GM18868 (cell line): Measurements from ENCODE around the gene RORB.

Source experiments
- ATAC-seq: cut with Tn5 transposase; IDR thresholded peaks from one replicate; pipeline ENCODE4 v1.9.1; 2021; ENCODE audit warnings: mild to moderate bottlenecking, moderate library complexity; ENCODE audit not compliant: unreplicated experiment

Gene RORB

DNA sequence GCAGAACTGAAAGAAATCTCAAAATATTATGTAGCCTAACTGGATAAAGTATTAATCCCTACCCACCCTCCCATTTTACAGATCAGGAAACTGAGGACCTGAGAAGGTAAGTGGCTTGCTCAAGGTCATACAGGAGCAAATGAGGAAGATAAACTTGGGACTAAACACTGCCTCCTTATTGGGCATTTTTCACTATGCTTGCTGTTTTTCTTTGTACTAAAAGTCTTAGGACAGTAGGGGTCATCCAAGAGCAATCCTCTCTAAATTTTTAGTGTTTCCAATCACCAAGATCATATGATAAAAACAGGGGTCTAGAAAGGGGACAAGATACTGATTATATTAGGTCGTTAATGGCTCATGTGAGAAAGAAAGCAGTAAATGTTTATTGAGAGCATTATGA is 80.8 kb downstream of the RORB start:
- ATAC-seq: no peak

GRCh38 chr9:74589576-74589975 is 92.4 kb downstream of the RORB start:
- peak; percentile 85 for ATAC-seq

DNA sequence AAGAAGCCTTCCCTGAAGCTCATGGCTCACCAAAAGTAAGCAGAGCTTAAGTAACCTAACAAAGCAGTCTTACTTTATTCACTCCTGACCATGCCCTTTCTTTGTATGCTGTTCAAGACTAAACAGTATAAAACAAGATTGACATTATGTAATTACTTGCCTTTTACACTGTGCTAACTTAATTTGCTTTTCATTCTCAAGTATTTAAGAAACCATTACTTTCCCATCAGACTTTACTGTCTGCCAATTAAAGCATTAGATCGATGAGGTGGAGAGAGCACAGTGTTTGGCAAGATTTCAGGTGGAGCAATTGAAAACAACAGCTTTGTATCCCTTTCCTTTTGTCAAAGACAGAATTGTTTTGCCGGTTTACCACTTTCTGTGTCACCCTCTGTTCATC is 98.2 kb downstream of the RORB start:
- no peak for ATAC-seq

DNA sequence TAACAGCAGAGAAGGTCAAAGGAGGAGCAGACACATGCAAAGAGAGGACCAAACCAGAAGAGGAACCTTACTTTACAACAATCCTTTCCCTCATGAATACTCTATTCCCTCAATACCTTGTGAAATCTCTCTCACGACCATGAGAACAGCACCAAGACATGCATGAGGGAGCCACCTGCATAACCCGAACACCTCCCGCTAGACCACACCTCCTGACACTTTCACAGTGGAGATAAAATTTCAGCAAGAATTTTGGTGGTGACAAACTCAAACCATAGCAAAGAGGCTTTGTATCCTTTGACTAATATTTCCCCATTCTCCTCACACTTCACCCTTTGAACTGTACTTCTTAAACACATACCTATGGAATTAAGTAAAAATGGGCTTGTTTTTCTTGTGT is 101.7 kb downstream of the RORB start:
- no peak for ATAC-seq

DNA sequence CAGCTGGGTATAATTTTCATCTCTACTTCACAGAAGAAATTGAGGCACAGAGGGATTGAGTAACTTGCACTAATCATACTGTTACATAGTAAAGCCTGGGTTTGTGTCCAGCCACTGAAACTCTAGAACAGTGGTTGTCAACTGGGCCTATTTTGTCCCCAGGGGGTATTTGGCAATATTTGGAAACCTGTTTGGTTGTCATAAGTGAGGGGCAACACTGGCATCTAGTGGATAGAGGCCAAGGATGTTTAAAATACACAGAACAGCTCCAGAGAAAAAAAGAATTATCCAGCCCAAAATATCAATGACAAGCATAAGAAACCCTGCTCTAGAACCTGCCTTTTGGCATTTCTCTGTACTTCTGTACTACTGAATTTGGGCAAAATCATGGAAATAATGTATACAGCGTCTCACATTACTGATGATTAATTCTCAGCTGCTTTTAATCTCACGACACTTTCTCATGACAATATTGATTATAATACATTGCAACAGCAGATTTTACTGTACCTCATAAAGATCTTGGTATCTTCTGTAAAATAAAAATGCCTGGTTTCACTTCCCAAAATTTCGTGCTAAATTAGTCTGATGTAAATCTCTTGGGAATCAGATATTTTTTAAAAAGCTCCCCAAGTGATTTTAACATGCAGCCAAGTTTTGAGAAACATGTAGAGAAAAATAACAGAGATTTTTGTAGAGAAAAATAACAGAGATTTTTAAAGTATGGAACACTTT is 112.7 kb downstream of the RORB start:
- ATAC-seq: peak; percentile 59

- no peak for ATAC-seq
Observed at GRCh38 chr9:74610523-74611061, 113.5 kb downstream of the RORB start.

DNA sequence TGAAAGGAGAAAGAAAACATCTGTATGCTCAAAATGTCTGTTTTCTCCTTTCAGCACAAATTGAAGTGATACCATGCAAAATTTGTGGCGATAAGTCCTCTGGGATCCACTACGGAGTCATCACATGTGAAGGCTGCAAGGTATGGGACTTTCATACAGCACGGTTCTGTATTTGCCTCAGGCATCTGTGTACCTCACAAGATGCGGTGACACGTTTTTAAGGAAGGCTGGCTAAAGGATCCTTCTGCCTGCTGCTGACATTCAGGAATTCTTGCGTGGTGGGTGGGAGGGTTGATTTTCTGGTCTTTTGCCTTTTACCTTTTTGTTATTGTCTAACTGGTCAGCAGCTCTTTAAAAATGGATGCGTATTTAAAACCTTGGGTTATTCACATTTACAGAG is 133.1 kb downstream of the RORB start:
- ATAC-seq: no peak

DNA sequence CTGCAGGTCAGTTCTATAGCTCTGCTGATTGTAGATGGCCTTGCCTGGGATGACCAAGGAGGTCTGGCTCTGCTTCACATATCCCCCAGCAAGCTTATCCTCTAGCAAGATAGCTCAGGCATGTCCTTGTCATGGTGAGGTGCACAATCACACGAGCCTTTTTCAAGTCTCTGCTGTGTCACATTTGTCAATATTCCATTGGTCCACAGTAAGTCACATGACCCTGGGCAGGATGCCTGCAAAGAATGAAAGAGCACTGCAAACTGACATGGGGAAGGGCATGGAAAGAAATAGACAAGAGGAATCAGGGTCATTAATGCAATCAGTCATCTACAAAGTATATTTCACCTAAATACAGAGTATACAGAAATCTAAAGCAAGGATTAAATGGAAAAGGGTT is 142.0 kb downstream of the RORB start:
- ATAC-seq: no peak

DNA sequence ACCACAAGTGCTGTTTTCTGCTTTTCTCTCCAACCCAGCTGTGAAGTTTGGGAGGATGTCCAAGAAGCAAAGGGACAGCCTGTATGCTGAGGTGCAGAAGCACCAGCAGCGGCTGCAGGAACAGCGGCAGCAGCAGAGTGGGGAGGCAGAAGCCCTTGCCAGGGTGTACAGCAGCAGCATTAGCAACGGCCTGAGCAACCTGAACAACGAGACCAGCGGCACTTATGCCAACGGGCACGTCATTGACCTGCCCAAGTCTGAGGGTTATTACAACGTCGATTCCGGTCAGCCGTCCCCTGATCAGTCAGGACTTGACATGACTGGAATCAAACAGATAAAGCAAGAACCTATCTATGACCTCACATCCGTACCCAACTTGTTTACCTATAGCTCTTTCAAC is 145.2 kb downstream of the RORB start:
- ATAC-seq: no peak

DNA sequence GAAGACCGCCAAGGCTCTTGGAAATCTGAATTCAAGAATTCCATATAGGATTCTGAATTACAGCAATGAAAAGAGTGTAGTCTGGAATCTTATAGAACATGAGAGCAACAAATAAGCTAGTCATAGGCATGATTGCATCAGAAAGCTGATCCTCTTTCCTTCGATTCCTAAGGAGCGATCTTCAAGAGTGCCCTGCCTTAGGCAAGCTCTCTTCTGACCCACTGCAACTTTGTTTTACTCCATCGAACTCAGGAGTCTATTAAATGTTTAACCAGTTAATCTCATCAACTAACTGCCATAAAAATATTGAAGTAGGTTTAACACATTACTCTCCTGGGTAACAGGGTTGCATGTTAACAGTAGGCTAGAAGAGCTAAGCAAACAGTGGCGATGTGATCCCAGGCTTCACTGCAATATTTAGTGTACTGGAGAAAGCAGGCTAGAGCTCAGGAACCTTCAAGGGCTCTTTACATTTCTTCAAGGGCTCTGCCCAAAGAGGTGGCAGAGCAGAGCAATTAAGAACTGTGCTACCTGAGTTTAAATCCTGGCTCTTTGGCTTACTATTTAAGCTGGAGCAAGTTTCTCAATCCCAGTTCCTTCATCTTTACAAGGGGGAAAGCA is 146.3 kb downstream of the RORB start:
- ATAC-seq: no peak

DNA sequence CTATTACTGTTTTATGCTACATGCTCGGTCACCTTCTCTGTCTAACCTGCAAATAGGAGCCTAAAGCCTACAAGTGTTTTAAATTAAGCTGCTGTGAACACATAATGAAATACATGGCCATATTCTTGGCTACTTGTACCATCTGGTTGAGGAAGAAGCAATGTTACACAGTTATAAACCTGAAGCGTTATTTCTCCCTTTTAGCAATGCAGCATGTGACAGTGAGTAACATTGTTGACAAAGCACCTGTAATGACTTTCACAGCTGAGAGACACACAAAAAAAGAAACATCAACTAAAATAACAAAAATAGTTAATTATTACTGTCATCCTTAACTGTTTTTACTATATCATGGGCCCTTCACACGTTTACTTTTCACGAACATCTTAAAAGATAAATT is 146.9 kb downstream of the RORB start:
- no peak for ATAC-seq

DNA sequence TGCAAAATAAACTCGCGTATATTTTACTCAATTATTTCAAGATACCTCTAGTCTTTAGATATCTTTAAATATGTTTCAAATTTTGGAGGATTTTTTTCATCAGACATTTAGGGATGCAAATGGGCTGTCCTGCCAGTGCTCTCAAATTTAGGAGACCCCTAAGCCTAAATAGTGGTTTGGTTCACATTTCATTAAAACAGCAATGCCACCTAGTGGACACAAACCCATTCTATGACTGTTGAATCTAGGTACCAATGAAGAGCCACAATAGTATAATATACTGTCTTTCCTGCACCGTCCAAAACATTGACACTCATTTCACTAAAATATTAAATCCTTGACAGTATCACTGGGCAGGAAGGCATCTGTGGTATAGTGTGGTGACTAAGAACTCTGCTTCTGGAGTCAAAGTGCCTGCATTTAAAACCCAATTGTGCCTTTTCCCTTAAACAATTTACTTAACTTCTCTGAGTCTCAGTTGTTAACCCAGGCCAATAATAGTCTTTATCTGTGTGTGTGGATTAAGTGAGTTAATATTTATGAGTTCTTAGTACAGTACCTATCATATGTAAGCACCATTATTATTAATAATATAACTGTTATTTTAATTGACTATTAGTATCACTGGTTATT is 148.0 kb downstream of the RORB start:
- peak; percentile 68 for ATAC-seq

DNA sequence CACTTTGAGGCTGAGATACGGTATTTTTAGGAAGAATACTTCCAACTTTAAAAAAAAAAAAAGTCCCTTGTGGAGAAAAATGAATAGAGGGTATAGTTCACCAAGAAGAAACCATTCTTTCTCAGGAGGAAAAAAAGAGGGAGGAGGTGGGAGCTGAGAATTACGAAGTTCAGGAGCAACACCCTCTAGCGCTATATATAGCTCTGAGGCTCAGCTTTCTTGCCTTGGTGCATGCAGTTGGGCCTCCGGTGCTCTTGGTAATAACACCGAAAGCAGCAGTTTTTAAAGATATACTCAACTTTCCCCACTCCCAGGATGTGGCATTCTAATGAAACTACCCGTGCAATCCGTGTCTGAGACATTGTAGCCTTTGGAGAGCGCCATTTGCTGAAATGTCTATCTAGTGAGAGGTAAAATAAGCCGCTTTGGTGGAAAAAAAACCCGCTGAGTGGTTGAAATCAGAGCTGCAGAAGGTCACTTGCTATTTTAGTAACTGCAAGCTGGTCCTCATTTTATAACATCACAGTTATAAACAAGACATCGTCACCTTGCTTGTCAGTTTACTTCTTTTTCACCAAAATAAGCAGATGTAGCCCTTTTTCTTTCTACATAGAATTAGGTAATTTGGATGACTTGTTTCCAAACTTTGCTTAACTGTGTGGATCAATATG is 156.4 kb downstream of the RORB start:
- no peak for ATAC-seq

- ATAC-seq: no peak
Observed at GRCh38 chr9:74662674-74663073, 165.5 kb downstream of the RORB start.

DNA sequence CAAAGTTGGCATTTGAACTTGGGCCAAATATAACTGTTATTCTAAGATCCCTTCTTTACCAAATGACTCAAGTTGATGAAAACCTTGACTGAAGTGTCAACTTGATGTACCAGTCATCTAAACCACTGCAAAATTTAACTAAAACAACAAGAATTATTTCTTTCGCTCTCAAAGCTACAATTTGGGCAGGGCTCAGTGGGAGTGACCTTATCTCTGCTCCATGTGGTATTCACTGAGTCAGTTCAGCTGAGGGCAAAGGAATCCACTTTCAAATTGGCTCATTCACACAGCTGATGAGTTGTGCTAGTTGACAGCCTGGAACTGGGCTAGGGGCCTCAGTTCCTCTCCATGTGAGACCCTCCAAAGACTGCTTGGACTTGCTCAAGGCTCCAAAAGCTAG is 166.3 kb downstream of the RORB start:
- no peak for ATAC-seq

DNA sequence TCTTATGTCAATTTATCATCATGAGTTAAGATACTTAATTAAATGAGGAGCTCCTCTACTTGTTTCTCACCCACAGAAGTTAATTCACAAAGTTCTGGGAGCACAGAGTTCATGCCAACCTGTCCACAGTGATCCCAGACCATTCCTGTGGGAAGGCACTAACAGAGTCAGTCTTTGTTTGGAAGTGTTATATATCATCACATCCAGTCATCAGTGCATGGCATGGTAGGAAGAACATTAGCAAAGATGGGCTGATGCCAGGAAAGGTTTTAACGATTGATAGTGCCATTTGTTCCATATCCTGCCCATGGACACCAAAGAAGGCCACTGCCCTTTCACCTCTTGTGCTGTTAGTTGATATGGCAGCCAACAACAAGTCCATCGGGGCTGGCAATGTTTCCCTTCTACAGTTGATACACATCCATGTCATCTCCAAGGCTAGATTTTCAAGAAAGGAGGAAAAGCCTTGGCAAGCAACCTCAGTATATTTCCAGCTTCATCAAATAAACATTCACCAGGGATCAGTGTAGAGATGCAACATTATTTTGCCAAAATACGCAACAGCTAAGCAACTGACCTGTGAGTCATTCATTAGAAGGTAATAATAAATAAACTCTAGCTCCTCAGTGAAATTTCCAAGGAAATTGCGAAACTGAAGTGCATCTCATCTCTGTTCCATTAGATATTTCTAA is 169.6 kb downstream of the RORB start:
- no peak for ATAC-seq

DNA sequence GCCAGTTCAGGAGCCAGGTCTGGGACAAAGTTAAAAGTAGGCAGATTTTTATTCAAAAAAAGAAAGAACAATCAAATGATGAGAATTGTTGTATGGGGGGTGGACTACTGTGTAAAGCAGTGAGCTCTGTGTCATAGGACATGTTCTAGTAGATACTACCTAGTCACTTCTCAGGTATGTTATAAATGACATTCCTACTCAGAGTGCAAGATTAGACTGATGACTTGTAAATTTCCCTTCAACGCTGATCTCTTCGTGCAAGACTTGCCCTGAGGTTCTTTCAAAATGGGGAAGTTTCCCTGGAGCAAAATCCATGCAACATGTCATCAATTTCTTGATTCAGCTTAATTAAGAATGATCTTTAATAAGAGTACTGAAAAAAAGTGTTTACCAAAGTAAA is 175.1 kb downstream of the RORB start:
- ATAC-seq: no peak

DNA sequence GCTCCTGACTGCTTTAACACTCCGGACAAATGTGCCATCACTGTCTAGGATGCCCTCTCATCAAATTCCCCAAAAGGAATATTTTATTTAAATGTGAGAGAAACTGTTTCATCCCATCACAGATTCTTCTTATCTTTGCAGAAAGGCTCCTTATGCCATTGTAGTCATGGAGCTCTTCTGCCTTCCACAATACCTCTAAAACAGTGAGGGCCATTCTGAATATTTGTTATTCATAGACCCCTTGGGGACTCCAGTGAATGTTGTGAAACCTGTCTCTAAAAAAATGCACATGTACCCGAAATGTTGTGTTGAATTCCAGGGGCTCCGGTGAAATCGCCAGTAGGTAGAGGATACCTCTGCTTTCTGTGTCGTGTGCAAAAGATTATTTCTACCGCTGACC is 176.9 kb downstream of the RORB start:
- no peak for ATAC-seq

GRCh38 chr9:74681906-74682305 is 184.8 kb downstream of the RORB start:
- ATAC-seq: no peak

- no peak for ATAC-seq
Observed at GRCh38 chr9:74683322-74683721, 186.2 kb downstream of the RORB start.

GRCh38 chr9:74691058-74691457 is 193.9 kb downstream of the RORB start:
- no peak for ATAC-seq
